Hepatocyte (in vitro differentiated cells): ENCODE results near the gene HERC3. TPM values are rescaled to one million over a fixed set of nuclear protein-coding genes. Genes with fewer than 3 reads are reported as not detected.

Experiments used
- DNase-seq: peaks from one replicate; pipeline ENCODE4 v3.0.0-alpha.2; 2016; ENCODE audit warnings: low spot score
- H2AFZ ChIP-seq: fragments of 200-600 bp; sonication (generic); 2 replicates; pipeline ENCODE4 v1.6.0; 2016; ENCODE audit warnings: antibody characterized with exemption, mild to moderate bottlenecking
- H3K27ac ChIP-seq: fragments of 200-600 bp; sonication (generic); 2 replicates; pipeline ENCODE4 v1.5.1; 2016; ENCODE audit warnings: mild to moderate bottlenecking
- H3K27me3 ChIP-seq: fragments of 200-600 bp; sonication (generic); 2 replicates; pipeline ENCODE4 v1.6.1; 2016
- H3K36me3 ChIP-seq: fragments of 200-600 bp; sonication (generic); replicated peaks from 2 replicates; pipeline ENCODE4 v1.5.1; 2016; ENCODE audit warnings: low read depth; ENCODE audit not compliant: insufficient read depth
- H3K4me1 ChIP-seq: fragments of 200-600 bp; sonication (generic); 2 replicates; pipeline ENCODE4 v1.5.1; 2016; ENCODE audit warnings: mild to moderate bottlenecking, moderate library complexity; ENCODE audit not compliant: insufficient read depth
- H3K4me2 ChIP-seq: fragments of 200-600 bp; sonication (generic); 2 replicates; pipeline ENCODE4 v1.6.0; 2016
- H3K4me3 ChIP-seq: fragments of 200-600 bp; sonication (generic); 2 replicates; pipeline ENCODE4 v1.5.1; 2016; ENCODE audit warnings: mild to moderate bottlenecking
- H3K79me2 ChIP-seq: fragments of 200-600 bp; sonication (generic); 2 replicates; pipeline ENCODE4 v1.6.0; 2017; ENCODE audit warnings: mild to moderate bottlenecking
- H3K9me2 ChIP-seq: fragments of 200-600 bp; sonication (generic); replicated peaks from 2 replicates; pipeline ENCODE4 v1.6.0; 2017; ENCODE audit warnings: mild to moderate bottlenecking; ENCODE audit not compliant: insufficient read depth
- H3K9me3 ChIP-seq: fragments of 200-600 bp; sonication (generic); 2 replicates; pipeline ENCODE4 v1.5.1; 2016; ENCODE audit warnings: low read depth, mild to moderate bottlenecking
- H4K20me1 ChIP-seq: fragments of 200-600 bp; sonication (generic); 2 replicates; pipeline ENCODE4 v1.6.0; 2016; ENCODE audit warnings: mild to moderate bottlenecking; ENCODE audit not compliant: insufficient read depth, poor library complexity, severe bottlenecking
- CTCF ChIP-seq: fragments of 200-600 bp; sonication (generic); IDR thresholded peaks from 2 replicates; pipeline ENCODE4 v1.5.1; 2016; ENCODE audit warnings: antibody characterized with exemption, mild to moderate bottlenecking; ENCODE audit not compliant: poor library complexity
- EZH2 ChIP-seq: fragments of 200-600 bp; sonication (generic); IDR thresholded peaks from 2 replicates; pipeline ENCODE4 v1.6.1; 2016; ENCODE audit warnings: antibody characterized with exemption, mild to moderate bottlenecking, borderline replicate concordance
- EZH2phosphoT487 ChIP-seq: fragments of 200-600 bp; sonication (generic); IDR thresholded peaks from one replicate; pipeline ENCODE4 v1.6.1; 2018; ENCODE audit warnings: antibody characterized with exemption, mild to moderate bottlenecking, low read depth, moderate library complexity; ENCODE audit not compliant: unreplicated experiment, severe bottlenecking
- WGBS: methylation state at CpG from one replicate; pipeline ENCODE4 v1.1.6; 2016; ENCODE audit warnings: low lambda C conversion rate; ENCODE audit errors: missing lambda C conversion rate; 5-methylcytosine and 5-hydroxymethylcytosine counted together
- polyA plus RNA-seq: library from polyadenylated mRNA; unstranded; fragments of >200 nt; fragmentation: Nextera tagmentation; extraction: Ambion mirVana; gene quantifications from 2 replicates; pipeline ENCODE4 v1.2.1, GENCODE V29; 2016
- total RNA-seq: library from RNA; depleted of rRNA; stranded (reverse); fragments of >200 nt; gene quantifications from 2 replicates; pipeline ENCODE4 v1.2.3, GENCODE V29; 2014

HERC3 gene
- total and polyA plus RNA-seq, 2 experiments from 2014 or later, result 8.6 to 13.2 TPM

GRCh38 chr4:88674979-88675378 is 82.7 kb downstream of the HERC3 start:
- no peaks in the 10 kb centered on the region for H3K9me3 ChIP-seq
- no peaks in the 10 kb centered on the region for H3K36me3 ChIP-seq
- no peak overlapping the region for H3K4me3 ChIP-seq
- H2AFZ ChIP-seq, result no peak overlapping the region
- H3K79me2 ChIP-seq, result no peaks in the 10 kb centered on the region
- no peak overlapping the region for H3K4me2 ChIP-seq
- no peak overlapping the region for H3K27ac ChIP-seq
- no peaks in the 10 kb centered on the region for H3K27me3 ChIP-seq
- 86% methylated on average over 2 of the region's 2 CpGs for WGBS
- DNase-seq, result no peak
- no peaks in the 10 kb centered on the region for H3K9me2 ChIP-seq
- TF ChIP-seq CTCF (no peak), EZH2phosphoT487 (no peak), EZH2 (no peak)
- no peaks in the 10 kb centered on the region for H3K4me1 ChIP-seq
- H4K20me1 ChIP-seq, result no peaks in the 10 kb centered on the region

DNA sequence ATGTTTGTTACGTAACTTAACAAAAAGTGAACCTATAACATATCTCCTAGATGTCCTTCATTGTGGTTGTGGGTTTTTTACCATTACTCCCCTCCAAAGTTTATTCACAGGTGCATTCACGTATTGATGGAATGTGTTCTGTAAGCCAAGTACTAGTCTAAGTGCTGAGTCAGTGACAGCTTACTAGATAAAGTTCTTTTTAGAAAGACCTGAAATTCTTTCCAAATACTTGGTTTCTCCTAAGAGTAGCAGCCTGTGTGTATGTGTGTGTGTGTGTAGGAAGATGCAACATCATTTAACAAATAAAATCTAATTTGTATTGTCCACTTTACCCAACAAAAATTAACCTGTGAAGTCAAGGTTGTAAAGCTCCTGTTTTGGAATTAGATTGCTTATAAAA is 83.3 kb downstream of the HERC3 start:
- no peak for DNase-seq
- no peaks in the 10 kb centered on the region for H3K27me3 ChIP-seq
- H3K9me3 ChIP-seq, result no peaks in the 10 kb centered on the region
- H3K79me2 ChIP-seq, result no peaks in the 10 kb centered on the region
- H3K4me2 ChIP-seq, result no peak overlapping the region
- TF ChIP-seq EZH2phosphoT487 (no peak), EZH2 (no peak), CTCF (no peak)
- 87% methylated on average over 2 of the region's 2 CpGs for WGBS
- H2AFZ ChIP-seq, result no peak overlapping the region
- no peak overlapping the region for H3K4me3 ChIP-seq
- H3K4me1 ChIP-seq, result no peaks in the 10 kb centered on the region
- H3K27ac ChIP-seq, result no peak overlapping the region
- H3K36me3 ChIP-seq, result no peaks in the 10 kb centered on the region
- no peaks in the 10 kb centered on the region for H4K20me1 ChIP-seq
- no peaks in the 10 kb centered on the region for H3K9me2 ChIP-seq

- Histone ChIP-seq H3K27ac (no peak overlapping the region), H3K9me3 (no peaks in the 10 kb centered on the region), H3K27me3 (no peaks in the 10 kb centered on the region), H3K4me3 (no peak overlapping the region), H2AFZ (no peak overlapping the region), H3K4me1 (no peaks in the 10 kb centered on the region), H3K4me2 (no peak overlapping the region), H3K36me3 (no peaks in the 10 kb centered on the region), H3K9me2 (no peaks in the 10 kb centered on the region), H3K79me2 (no peaks in the 10 kb centered on the region), H4K20me1 (no peaks in the 10 kb centered on the region)
- 94% methylated on average over 5 of the region's 5 CpGs for WGBS
- TF ChIP-seq EZH2 (no peak), EZH2phosphoT487 (no peak), CTCF (no peak)
- DNase-seq, result no peak
Measured at GRCh38 chr4:88681209-88681608, 88.9 kb downstream of the HERC3 start.

DNA sequence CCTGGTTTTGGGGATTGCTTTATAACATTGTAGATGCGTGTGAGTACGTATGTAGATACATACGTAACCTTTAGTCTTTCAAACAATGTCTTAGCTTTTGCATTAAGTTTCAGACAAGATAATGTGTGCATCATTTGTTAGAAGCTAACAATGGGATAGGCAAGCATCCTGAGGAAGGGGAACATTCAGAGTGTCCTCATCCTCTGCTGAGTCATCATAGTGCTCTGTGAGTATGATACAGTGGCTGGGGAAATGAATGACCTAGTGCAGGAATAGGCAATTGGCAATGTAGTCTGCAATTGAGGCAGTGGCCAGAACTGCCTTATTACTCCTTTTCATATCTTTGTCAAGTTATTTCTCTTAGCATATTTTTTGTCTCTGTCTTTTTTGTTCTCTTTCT is 98.1 kb downstream of the HERC3 start:
- H3K4me3 ChIP-seq, result no peak overlapping the region
- H3K27me3 ChIP-seq, result no peaks in the 10 kb centered on the region
- 89% methylated on average over 3 of the region's 3 CpGs for WGBS
- TF ChIP-seq EZH2phosphoT487, result no peak
- no peak for TF ChIP-seq CTCF
- no peak for TF ChIP-seq EZH2
- H3K4me2 ChIP-seq, result no peak overlapping the region
- H3K79me2 ChIP-seq, result no peaks in the 10 kb centered on the region
- no peak for DNase-seq
- no peaks in the 10 kb centered on the region for H3K4me1 ChIP-seq
- no peak overlapping the region for H3K27ac ChIP-seq
- no peaks in the 10 kb centered on the region for H3K9me3 ChIP-seq
- H2AFZ ChIP-seq, result no peak overlapping the region
- no peaks in the 10 kb centered on the region for H3K36me3 ChIP-seq
- no peaks in the 10 kb centered on the region for H4K20me1 ChIP-seq
- H3K9me2 ChIP-seq, result no peaks in the 10 kb centered on the region
